ENCODE data around the gene GALNT13. TPM values are rescaled to one million over a fixed set of nuclear protein-coding genes. Genes with fewer than 3 reads are reported as not detected.

GALNT13 gene
- total and polyA plus RNA-seq, 2 of the 13 experiments (the other 11 are each of a cell fraction or from before 2014, with no cell fraction given) = 1.3 to 5.0 TPM

- DNase-seq (ENCODE audit: low spot score) (no peak), ATAC-seq (no peak), FAIRE-seq (no peak)
- POLR2A ChIA-PET = no interaction called here
- no peaks in the 10 kb centered on the region for H3K4me1 ChIP-seq (ENCODE audit: insufficient read depth, low read length)
- H2AFZ ChIP-seq (ENCODE audit: low read length) = no peak overlapping the region
- H3K27me3 ChIP-seq (ENCODE audit: control insufficient read depth in 1 of 2, insufficient read depth in 2 of 2, low read length in 2 of 2) = no peaks in the 10 kb centered on the region
- TF ChIP-seq CEBPB (IDR thresholded peaks at IDR 0.05; ENCODE audit: borderline replicate concordance, low read depth, low read length) (peak; percentile 24; the same call in 1 of the 2 replicates), MAFG (CRISPR knock-in tag; IDR thresholded peaks at IDR 0.05) (no peak), ATF7 (IDR thresholded peaks at IDR 0.05) (no peak), ATF7 (CRISPR knock-in tag; IDR thresholded peaks at IDR 0.05) (no peak)
- no TSS peak for BruUV-seq (replicated peaks)
- intact Hi-C loops (cut with micrococcal nuclease; ENCODE audit: unreplicated experiment) = no loop called here
- no peaks in the 10 kb centered on the region for H3K36me3 ChIP-seq (replicated peaks in 1 of 2; ENCODE audit: control insufficient read depth in 1 of 2, insufficient read depth in 2 of 2, low read length in 2 of 2)
- H3K27ac ChIP-seq (ENCODE audit: extremely low read length, insufficient read depth, low read length) = no peak overlapping the region
- no peak overlapping the region for H3K4me2 ChIP-seq (ENCODE audit: low read depth, low read length)
- 15% methylated on average over 4 of the region's 4 CpGs for WGBS (ENCODE audit: low lambda C conversion rate)
- H4K20me1 ChIP-seq (ENCODE audit: insufficient read depth, low read length) = no peaks in the 10 kb centered on the region
- H3K4me3 ChIP-seq (replicated peaks in 1 of 3; ENCODE audit: insufficient read depth in 1 of 3, low read depth in 2 of 3, low read length in 3 of 3) = no peak overlapping the region
- H3K9ac ChIP-seq (ENCODE audit: insufficient read depth, low read depth, low read length) = no peak overlapping the region
- in situ Hi-C loops (cut with HindIII; ENCODE audit: extremely low pct_ligation_motif_present, low pct_unique_long_range_greater_than_20kb) = no loop called here
- H3K79me2 ChIP-seq (ENCODE audit: insufficient read depth, low read length) = no peaks in the 10 kb centered on the region
- H3K9me3 ChIP-seq (ENCODE audit: low read length) = no peaks in the 10 kb centered on the region
- CTCF ChIA-PET (ENCODE audit: low intra/inter-chr PET ratio, low total read pairs) = no interaction called here
These were observed 268.7 kb downstream of the GALNT13 start for GRCh38 chr2:154140249-154141025.

GRCh38 chr2:154142480-154142879 is 270.8 kb downstream of the GALNT13 start:
- no peak overlapping the region for H3K4me2 ChIP-seq (ENCODE audit: low read depth, low read length)
- no peak overlapping the region for H3K27ac ChIP-seq (ENCODE audit: extremely low read length, insufficient read depth, low read length)
- no peak for DNase-seq (ENCODE audit: low spot score)
- BruUV-seq (replicated peaks) = no TSS peak
- no peak for TF ChIP-seq ZSCAN25 (CRISPR knock-in tag; IDR thresholded peaks at IDR 0.05)
- TF ChIP-seq NKX3-1 (CRISPR knock-in tag; IDR thresholded peaks at IDR 0.05) = no peak
- TF ChIP-seq DBP (CRISPR knock-in tag; IDR thresholded peaks at IDR 0.05; ENCODE audit: not compliant biosample characterization) = no peak
- TF ChIP-seq ZNF749 (CRISPR knock-in tag; IDR thresholded peaks at IDR 0.05; ENCODE audit: borderline replicate concordance) = no peak
- TF ChIP-seq CREB3 (CRISPR knock-in tag; IDR thresholded peaks at IDR 0.05) = no peak
- TF ChIP-seq ATRX (CRISPR knock-in tag; IDR thresholded peaks at IDR 0.05; ENCODE audit: borderline replicate concordance) = no peak
- no peak for TF ChIP-seq CREB1 (IDR thresholded peaks at IDR 0.05)
- no peak for TF ChIP-seq CREB1 (CRISPR knock-in tag; IDR thresholded peaks at IDR 0.05)
- no peak for TF ChIP-seq CHD4 (IDR thresholded peaks at IDR 0.05; ENCODE audit: borderline replicate concordance, low read length)
- TF ChIP-seq ZNF552 (CRISPR knock-in tag; IDR thresholded peaks at IDR 0.05; ENCODE audit: borderline replicate concordance) = no peak
- no peak for TF ChIP-seq MEIS1 (CRISPR knock-in tag; IDR thresholded peaks at IDR 0.05; ENCODE audit: borderline replicate concordance)
- TF ChIP-seq AHR (CRISPR knock-in tag; IDR thresholded peaks at IDR 0.05) = no peak
- no peak for TF ChIP-seq RFX3 (CRISPR knock-in tag; IDR thresholded peaks at IDR 0.05)
- intact Hi-C loops (cut with micrococcal nuclease; ENCODE audit: unreplicated experiment) (no loop called here), in situ Hi-C loops (cut with HindIII; ENCODE audit: extremely low pct_ligation_motif_present, low pct_unique_long_range_greater_than_20kb) (no loop called here)
- ATAC-seq = no peak
- WGBS (ENCODE audit: low lambda C conversion rate) = 19% methylated on average over 2 of the region's 2 CpGs
- H3K4me3 ChIP-seq (replicated peaks in 1 of 3; ENCODE audit: insufficient read depth in 1 of 3, low read depth in 2 of 3, low read length in 3 of 3) = no peak overlapping the region
- H3K36me3 ChIP-seq (replicated peaks in 1 of 2; ENCODE audit: control insufficient read depth in 1 of 2, insufficient read depth in 2 of 2, low read length in 2 of 2) = no peaks in the 10 kb centered on the region
- H3K79me2 ChIP-seq (ENCODE audit: insufficient read depth, low read length) = no peaks in the 10 kb centered on the region
- no peak overlapping the region for H2AFZ ChIP-seq (ENCODE audit: low read length)
- no peaks in the 10 kb centered on the region for H3K27me3 ChIP-seq (ENCODE audit: control insufficient read depth in 1 of 2, insufficient read depth in 2 of 2, low read length in 2 of 2)
- H3K9me3 ChIP-seq (ENCODE audit: low read length) = no peaks in the 10 kb centered on the region
- H3K9ac ChIP-seq (ENCODE audit: insufficient read depth, low read depth, low read length) = no peak overlapping the region
- no peaks in the 10 kb centered on the region for H3K4me1 ChIP-seq (ENCODE audit: insufficient read depth, low read length)
- POLR2A ChIA-PET = no interaction called here
- no peaks in the 10 kb centered on the region for H4K20me1 ChIP-seq (ENCODE audit: insufficient read depth, low read length)
- no peak for FAIRE-seq
- CTCF ChIA-PET (ENCODE audit: low intra/inter-chr PET ratio, low total read pairs) = no interaction called here
